ENCODE data around the gene IL11RA. TPM values are rescaled to one million over a fixed set of nuclear protein-coding genes. Genes with fewer than 3 reads are reported as not detected.

Gene IL11RA
- total and polyA plus RNA-seq, 3 donors from 2014 or later: 28.7 to 58.0 (median 39.8) TPM

DNA sequence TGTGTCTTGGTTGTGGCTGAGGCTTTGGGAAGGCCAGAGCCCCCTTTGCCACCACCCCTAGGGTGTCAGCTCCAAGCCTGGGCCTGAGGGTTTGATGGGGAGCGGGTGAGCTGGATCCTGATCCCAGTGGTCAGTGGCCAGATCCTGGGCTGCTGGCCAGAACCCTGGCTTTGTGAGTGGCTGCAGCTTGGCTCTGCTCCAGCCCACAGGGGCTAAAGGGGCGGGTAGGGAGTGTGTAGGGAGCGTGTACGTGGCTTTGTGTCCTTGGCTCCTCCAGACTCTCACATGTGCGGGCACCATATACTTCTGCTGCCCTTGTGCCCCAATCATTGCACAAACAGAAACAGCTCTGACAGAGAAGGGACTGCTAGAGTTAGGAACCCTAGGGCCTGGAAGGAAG, 1.2 kb upstream of the IL11RA start:
- Histone ChIP-seq H3K9me3 (no peaks in the 10 kb centered on the region), H3K27me3 (no peaks in the 10 kb centered on the region), H3K4me1 (peaks cover 56% of the 10 kb centered on the region), H3K27ac (no peak overlapping the region), H3K36me3 (ENCODE audit: low read depth, missing control alignments) (no peaks in the 10 kb centered on the region), H3K4me3 (no peak overlapping the region)
- 63 to 68% methylated on average over 5 of the region's 5 CpGs for WGBS, 2 donors
- intact Hi-C loops (cut with DNase I; ENCODE audit: low total_unique reads): no loop called here
- no peak for TF ChIP-seq CTCF (IDR thresholded peaks at IDR 0.05)
- TF ChIP-seq POLR2A (IDR thresholded peaks at IDR 0.05): no peak
- peak; percentile 53 for DNase-seq

GRCh38 chr9:34651321-34651720, 664 bp upstream of the IL11RA start:
- intact Hi-C loops (cut with DNase I; ENCODE audit: low total_unique reads): no loop called here
- DNase-seq: peak; percentile 67
- Histone ChIP-seq H3K27me3 (no peaks in the 10 kb centered on the region), H3K27ac (peak overlapping the region; percentile 2 to 42), H3K36me3 (ENCODE audit: low read depth, missing control alignments) (no peaks in the 10 kb centered on the region), H3K9me3 (no peaks in the 10 kb centered on the region), H3K4me3 (no peak overlapping the region), H3K4me1 (peaks cover 52% of the 10 kb centered on the region)
- TF ChIP-seq POLR2A (IDR thresholded peaks at IDR 0.05): no peak
- no peak for TF ChIP-seq CTCF (IDR thresholded peaks at IDR 0.05)
- WGBS, 2 donors: 29 to 33% methylated on average over 4 of the region's 4 CpGs

DNA sequence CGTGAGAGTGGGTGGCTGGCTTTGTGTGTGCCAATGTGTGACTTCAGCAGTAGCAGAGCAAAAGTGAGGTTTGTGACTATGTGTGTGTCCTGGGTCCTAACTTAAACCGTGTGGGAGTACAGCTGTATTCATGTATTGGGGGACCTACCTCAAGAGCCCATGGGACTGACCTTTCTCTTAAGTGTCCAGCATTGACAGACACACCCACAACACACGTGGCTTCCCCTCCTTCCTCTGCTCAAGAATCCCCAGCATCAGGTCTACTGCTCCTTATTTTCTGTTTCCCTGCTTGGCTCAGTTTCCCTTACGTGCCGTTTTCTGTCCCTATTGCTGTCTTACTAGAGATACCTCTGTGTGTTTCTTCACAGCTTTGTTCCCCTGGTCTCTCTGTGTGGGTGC, 616 bp downstream of the IL11RA start:
- H3K9me3 ChIP-seq: no peaks in the 10 kb centered on the region
- H3K36me3 ChIP-seq (ENCODE audit: low read depth, missing control alignments): no peaks in the 10 kb centered on the region
- 16 to 20% methylated on average over 5 of the region's 5 CpGs for WGBS, 2 donors
- H3K27me3 ChIP-seq: no peaks in the 10 kb centered on the region
- H3K4me1 ChIP-seq: peaks cover 48% of the 10 kb centered on the region
- no peak for TF ChIP-seq CTCF (IDR thresholded peaks at IDR 0.05)
- no peak for TF ChIP-seq POLR2A (IDR thresholded peaks at IDR 0.05)
- peak overlapping the region in 1 of 2 donors; percentile 37 for H3K27ac ChIP-seq
- H3K4me3 ChIP-seq: peak overlapping the region; percentile 6 to 53
- peak; percentile 43 for DNase-seq
- intact Hi-C loops (cut with DNase I; ENCODE audit: low total_unique reads): no loop called here

DNA sequence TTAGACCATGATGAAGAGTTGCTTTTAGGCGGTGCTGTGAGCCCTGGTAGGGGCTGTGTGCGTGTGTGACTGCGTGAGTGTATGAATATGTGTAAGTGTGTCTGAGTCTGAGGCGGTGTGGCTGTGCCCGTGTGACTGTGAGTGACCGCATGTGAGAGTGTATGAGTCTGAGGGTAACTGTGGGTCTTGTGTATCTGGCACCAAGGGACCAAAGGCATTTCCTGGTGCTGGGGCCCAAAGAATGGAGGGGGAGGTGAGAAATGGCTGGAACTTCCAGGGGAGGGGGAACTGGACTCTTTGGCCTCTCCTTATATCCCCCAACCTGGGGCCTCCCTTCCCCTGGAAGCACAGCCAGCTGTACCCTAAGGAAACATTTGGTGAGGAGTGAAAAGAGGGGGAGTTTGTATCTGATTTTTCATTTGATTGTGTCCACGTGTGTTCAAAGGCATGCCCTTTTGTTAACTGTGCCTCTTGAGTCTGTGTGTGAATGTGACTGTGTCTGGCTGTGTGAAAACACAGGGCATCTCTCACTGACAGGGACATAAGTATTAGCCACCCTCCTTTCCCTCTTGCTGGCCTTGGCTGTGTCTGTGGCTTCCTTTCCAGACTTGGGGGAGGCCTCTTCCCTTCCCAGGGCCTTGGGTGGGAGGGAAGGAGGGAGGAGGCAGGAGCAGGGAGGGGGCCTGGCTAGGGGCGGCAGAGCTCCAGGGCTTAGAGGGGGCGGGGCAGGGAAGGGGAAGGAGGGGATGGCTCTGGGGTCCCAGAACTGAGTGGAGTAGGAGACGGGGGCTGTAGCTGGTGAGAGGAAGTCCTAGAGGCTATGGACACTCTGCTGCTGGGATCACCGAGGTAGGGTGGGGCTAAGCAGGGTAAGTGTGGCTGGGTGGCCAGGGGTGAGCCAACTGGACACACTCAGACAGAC, 1.4 kb downstream of the IL11RA start:
- H3K27me3 ChIP-seq: no peaks in the 10 kb centered on the region
- intact Hi-C loops (cut with DNase I; ENCODE audit: low total_unique reads): no loop called here
- H3K4me3 ChIP-seq: no peak overlapping the region
- no peak for TF ChIP-seq POLR2A (IDR thresholded peaks at IDR 0.05)
- no peak for TF ChIP-seq CTCF (IDR thresholded peaks at IDR 0.05)
- 35 to 49% methylated on average over 11 of the region's 11 CpGs for WGBS, 2 donors
- no peaks in the 10 kb centered on the region for H3K36me3 ChIP-seq (ENCODE audit: low read depth, missing control alignments)
- peak overlapping the region in 1 of 2 donors; percentile 37 for H3K27ac ChIP-seq
- DNase-seq: peak; percentile 53
- peaks cover 46% of the 10 kb centered on the region for H3K4me1 ChIP-seq
- H3K9me3 ChIP-seq: no peaks in the 10 kb centered on the region
